Measurements from ENCODE around the gene CLP1.
"Not testable (repeated sequence)": the region's sequence is repeated elsewhere in the genome, so short reads cannot be mapped to it uniquely, and the experiment has no call there.

CLP1 gene

DNA sequence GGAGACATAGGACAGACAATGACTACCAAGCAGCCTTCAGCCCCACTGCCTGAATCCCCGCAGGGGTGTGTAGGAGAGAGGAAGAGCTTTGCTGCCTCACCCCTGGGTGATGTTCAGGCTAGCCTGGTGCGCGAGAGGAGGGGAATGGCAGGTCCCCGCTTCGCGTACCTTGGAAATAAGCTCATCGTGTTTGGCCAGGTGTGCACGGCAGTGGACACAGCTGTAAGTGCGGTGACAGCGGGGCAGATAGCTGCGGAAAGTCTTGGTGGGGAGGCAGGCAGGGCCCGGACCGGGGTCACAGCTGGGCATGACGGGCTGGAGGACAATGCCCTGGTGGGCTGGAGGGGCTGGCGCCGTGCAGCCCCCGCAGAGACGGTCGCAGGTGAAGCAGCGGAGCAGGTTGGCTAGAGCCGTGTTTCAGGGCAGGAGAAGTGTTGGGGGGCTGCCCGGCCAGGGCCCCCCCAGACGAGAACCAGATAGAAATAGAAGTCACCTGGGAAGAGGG, 10.7 kb upstream of the CLP1 start:
- H3K27ac ChIP-seq: no peak overlapping the region
- no peak for TF ChIP-seq ZFX (IDR thresholded peaks at IDR 0.05; ENCODE audit: borderline replicate concordance)
- TF ChIP-seq, protein P1, sequence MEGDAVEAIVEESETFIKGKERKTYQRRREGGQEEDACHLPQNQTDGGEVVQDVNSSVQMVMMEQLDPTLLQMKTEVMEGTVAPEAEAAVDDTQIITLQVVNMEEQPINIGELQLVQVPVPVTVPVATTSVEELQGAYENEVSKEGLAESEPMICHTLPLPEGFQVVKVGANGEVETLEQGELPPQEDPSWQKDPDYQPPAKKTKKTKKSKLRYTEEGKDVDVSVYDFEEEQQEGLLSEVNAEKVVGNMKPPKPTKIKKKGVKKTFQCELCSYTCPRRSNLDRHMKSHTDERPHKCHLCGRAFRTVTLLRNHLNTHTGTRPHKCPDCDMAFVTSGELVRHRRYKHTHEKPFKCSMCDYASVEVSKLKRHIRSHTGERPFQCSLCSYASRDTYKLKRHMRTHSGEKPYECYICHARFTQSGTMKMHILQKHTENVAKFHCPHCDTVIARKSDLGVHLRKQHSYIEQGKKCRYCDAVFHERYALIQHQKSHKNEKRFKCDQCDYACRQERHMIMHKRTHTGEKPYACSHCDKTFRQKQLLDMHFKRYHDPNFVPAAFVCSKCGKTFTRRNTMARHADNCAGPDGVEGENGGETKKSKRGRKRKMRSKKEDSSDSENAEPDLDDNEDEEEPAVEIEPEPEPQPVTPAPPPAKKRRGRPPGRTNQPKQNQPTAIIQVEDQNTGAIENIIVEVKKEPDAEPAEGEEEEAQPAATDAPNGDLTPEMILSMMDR (IDR thresholded peaks at IDR 0.05): no peak

DNA sequence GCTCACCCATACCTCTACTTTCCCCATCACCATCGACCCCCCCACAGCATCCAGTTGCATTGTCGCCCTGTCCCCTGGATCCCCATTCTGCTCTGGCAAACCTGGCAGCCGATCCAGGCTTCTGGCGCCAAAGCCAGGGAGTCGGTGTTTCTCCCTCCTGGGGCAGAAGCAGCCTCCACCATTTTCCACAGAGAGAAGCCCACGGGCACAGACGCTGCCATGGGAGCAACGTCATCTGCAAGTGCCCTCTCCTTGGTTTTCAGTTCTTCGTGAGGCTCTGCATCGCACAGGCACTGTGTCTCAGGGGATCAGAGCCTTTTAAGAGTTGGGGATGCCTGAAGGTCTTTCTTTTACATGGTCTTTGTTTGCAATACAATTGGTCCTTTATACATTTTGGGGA, 10.2 kb upstream of the CLP1 start:
- TF ChIP-seq ZFX (IDR thresholded peaks at IDR 0.05; ENCODE audit: borderline replicate concordance): no peak
- TF ChIP-seq, protein P1 (IDR thresholded peaks at IDR 0.05): no peak
- H3K27ac ChIP-seq: no peak overlapping the region

DNA sequence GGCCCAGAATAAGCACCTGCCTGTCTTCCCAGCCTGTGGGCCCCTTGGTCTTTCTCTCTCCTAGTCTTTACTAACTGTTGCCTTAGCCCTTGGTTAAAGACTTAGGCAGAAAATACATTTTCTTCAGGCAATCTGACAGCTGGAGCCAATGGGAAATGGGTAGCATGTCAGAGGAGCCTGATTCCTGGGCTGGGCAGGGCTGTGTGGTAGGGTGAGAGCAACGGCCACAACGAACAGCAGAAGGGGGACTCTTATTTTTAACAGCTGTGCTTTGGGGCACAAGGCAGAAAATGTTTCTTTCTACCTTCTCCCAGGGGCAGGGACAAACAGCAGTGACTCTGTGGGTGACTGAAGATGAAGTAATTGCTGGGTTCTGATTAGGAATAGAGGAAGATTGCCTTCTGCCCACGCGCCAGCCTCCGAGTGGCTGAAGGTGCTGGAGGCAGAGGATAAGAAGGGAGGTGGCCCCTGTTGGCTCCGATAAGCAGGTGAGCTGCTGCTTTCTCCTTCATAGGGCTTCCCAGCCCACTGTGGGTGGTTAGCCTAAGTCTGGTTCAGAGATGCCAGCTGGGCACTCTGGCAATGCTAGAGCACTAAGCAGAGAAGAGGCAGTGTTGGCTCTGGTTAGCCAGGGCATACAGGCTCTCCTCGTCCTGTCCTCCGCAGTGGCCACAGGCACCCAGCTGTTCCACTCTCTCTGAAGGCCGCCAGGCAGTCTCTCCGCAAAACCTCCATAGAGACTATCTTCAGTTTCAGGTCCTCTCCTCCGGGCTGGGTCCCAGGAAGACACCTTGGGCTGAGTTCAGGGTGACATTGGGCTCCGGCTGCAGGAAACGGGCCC, 9.4 kb upstream of the CLP1 start:
- TF ChIP-seq ZFX (IDR thresholded peaks at IDR 0.05; ENCODE audit: borderline replicate concordance): no peak
- TF ChIP-seq, protein P1 (IDR thresholded peaks at IDR 0.05): no peak
- H3K27ac ChIP-seq: no peak overlapping the region

DNA sequence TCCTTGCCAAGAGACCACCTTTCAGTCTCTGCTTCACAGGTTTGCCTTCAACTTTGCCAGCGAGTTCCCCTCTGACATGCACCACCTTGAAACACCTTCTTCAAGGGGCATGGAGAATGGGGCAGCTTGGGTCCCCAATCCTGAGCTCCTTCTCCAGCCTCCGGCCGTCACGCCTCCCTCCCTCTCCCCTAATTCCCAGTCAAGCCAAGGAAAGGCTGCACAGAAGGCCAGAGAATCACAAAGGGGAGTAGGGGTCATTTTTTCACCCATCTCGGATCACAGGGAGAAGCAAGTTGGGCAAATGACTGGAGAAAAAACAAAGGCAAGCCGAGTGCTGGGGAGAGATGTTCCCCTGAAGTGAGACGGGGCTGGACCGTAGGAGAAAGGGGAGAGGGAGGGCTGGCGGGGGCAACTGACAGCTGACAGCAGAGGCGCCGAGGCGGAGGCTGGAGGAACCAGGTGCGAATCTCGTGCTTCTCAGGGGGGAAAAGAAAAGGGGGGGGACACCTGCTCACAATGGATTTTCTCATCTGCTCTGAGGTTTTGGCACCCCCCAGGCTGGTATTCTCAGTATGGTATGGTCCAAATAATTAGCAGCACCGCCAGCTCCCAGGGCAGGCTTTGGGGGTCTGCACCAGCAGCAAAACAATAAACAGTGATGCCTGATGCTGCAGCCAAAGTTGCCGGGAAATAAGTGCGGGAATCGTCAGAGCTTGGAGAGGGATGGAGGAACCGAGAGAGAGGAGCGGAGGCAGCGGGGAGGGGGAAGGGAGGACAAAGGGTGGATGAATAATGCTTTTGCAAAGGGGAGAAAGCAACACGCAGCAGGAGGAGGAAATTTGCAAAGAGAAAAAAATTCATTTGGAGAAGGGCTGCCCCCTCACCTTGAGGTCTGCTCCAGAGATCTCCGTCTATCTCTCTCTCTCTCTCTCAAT, 8.5 kb upstream of the CLP1 start:
- TF ChIP-seq ZFX (IDR thresholded peaks at IDR 0.05; ENCODE audit: borderline replicate concordance): no peak
- no peak overlapping the region for H3K27ac ChIP-seq

DNA sequence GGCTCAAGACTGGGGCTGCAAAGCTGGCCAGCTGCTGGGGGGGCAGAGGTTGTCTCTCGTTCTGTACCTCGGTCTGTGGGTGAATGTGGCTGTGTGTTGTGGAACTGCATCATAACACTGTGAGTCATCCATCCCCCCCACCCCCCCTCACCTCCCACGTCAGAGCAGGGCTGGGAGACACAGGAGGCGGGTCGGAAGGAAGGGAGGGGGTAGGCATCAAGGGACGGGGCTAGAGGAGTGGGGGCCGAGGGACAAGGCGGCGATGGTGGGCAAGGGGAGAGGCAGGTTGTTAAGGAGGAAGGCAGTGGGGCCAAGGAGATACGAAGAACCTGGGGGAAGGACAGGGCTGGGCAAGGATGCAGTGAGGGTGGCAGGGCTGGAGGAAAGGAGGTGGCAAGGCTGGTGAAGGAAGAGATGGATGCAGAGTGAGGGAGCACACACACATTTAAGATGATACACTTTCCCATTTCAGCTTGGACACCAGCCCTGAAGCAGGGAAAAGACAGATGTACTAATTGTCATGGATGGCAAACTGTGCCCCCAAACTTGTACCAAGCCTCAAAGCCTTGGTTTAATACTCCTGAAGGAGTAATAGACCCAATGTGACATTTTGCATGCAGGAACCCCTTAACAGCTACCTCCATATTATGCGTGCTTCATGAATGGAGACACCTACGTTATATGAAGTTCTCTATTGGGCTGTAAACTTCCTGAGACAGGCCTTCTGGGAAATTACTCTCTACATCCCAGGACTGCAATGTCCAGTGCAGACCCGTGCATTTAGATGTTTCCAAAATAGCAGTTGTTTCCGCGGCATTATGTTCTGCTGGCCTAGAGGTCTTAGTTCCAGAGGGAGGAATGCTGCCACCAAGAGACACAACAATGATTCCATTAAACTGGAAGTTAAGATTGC, 7.5 kb upstream of the CLP1 start, which contains the start of gene YPEL4:
TSS of gene YPEL4 (minus strand) at position 87 of the 913 bp plus-strand sequence. CDS start 2,805 bp downstream, outside the sequence.
- no peak within 1 kb of the TSS for H3K27ac ChIP-seq
- no peak for TF ChIP-seq ZFX (IDR thresholded peaks at IDR 0.05; ENCODE audit: borderline replicate concordance)
- TF ChIP-seq, protein P1 (IDR thresholded peaks at IDR 0.05): no peak

DNA sequence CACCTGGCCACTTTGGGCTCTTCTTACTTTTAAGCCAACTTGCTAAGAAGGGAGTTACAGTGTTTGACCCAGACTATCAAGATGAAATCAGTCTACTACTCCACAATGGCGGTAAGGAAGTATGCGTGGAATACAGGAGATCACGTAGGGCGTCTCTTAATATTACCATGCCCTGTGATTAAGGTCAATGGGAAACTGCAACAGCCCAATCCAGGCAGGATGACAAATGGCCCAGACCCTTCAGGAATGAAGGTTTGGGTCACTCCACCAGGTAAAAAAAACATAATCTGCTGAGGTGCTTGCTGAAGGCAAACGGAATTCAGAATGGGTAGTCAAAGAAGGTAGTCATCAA, 6.8 kb upstream of the CLP1 start:
- TF ChIP-seq, protein P1 (IDR thresholded peaks at IDR 0.05): no peak
- TF ChIP-seq ZFX (IDR thresholded peaks at IDR 0.05; ENCODE audit: borderline replicate concordance): no peak
- H3K27ac ChIP-seq: no peak overlapping the region

DNA sequence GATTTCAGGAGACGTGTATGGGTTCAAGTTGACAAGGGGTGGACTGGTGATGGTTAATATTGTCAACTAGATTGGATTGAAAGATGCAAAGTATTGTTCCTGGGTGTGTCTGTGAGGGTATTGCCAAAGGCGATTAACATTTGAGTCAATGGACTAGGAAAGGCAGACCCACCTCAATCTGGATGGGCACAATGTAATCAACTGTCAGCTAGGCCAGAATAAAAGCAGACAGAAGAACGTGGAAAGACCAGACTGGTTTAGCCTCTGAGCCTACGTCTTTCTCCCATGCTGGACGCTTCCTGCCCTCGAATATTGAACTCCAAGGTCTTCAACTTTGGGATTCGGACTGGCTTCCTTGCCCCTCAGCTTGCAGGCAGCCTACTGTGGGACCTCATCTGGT, 6.2 kb upstream of the CLP1 start:
- no peak for TF ChIP-seq ZFX (IDR thresholded peaks at IDR 0.05; ENCODE audit: borderline replicate concordance)
- TF ChIP-seq, protein P1 (IDR thresholded peaks at IDR 0.05): no peak
- H3K27ac ChIP-seq: no peak overlapping the region

DNA sequence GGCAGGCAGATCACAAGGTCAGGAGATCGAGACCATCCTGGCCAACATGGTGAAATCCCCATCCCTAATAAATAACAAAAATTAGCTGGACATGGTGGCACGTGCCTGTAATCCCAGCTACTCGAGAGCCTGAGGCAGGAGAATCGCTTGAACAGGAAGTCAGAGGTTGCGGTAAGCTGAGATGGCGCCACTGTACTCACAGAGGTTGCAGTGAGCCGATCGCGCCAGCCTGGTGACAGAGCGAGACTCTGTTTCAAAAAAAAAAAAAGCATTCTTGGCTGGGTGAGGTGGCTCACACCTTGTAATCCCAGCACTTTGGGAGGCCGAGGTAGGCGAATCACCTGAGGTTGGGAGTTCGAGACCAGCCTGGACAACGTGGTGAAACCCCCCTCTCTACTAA, 5.3 kb upstream of the CLP1 start:
- not testable (repeated sequence) for H3K27ac ChIP-seq
